GM12875 (cell line): ENCODE measurements around the gene DDHD1.

Experiments
- H3K4me3 ChIP-seq: one replicate; pipeline ENCODE4 v1.5.1; 2011; ENCODE audit warnings: low read depth, low read length, control low read depth
- CTCF ChIP-seq: IDR thresholded peaks from 2 replicates; pipeline ENCODE4 v1.5.1; 2011; ENCODE audit warnings: low read depth, mild to moderate bottlenecking, control low read depth, inconsistent platforms, low read length, moderate library complexity, borderline replicate concordance; ENCODE audit not compliant: insufficient read depth

Gene DDHD1

GRCh38 chr14:53048631-53049030 is 104.5 kb downstream of the DDHD1 start:
- TF ChIP-seq CTCF: no peak
- no peak overlapping the region for H3K4me3 ChIP-seq

GRCh38 chr14:53047307-53048069 is 105.6 kb downstream of the DDHD1 start:
- H3K4me3 ChIP-seq: no peak overlapping the region
- no peak for TF ChIP-seq CTCF

- TF ChIP-seq CTCF: no peak
- no peak overlapping the region for H3K4me3 ChIP-seq
Measured at GRCh38 chr14:53044486-53044885, 108.6 kb downstream of the DDHD1 start.

- TF ChIP-seq CTCF: no peak
- H3K4me3 ChIP-seq: no peak overlapping the region
Measured at GRCh38 chr14:53043027-53043581, 110.0 kb downstream of the DDHD1 start.

- no peak overlapping the region for H3K4me3 ChIP-seq
- TF ChIP-seq CTCF: no peak
Measured at GRCh38 chr14:53042480-53042879, 110.6 kb downstream of the DDHD1 start.

GRCh38 chr14:53041067-53041466 is 112.1 kb downstream of the DDHD1 start:
- TF ChIP-seq CTCF: no peak
- H3K4me3 ChIP-seq: no peak overlapping the region

GRCh38 chr14:53038629-53039028 is 114.5 kb downstream of the DDHD1 start:
- H3K4me3 ChIP-seq: no peak overlapping the region
- TF ChIP-seq CTCF: no peak
